Endothelial cell of umbilical vein (primary cell): Measurements from ENCODE around the gene TMEM74B. TPM values are rescaled to one million over a fixed set of nuclear protein-coding genes. Genes with fewer than 3 reads are reported as not detected.

ENCODE experiments used
- BruUV-seq: library from RNA; stranded (reverse); fragments of 400-500 nt; replicated peaks from 2 replicates; lab custom pipeline; 2021; lab: Mats Ljungman, UMichigan
- CTCF ChIA-PET: fragments of 300-600, 350-600 bp; sonication (Branson Sonifier 250); formaldehyde crosslinking; loops from one replicate; lab custom pipeline; 2021; ENCODE audit warnings: antibody characterized with exemption, inconsistent platforms; lab: Charles Lee
- POLR2A ChIA-PET: fragments of 300-600, 350-600 bp; sonication (Branson Sonifier 250); formaldehyde crosslinking; loops from one replicate; lab custom pipeline; 2021; ENCODE audit warnings: antibody characterized with exemption, inconsistent platforms; lab: Charles Lee
- DNase-seq: peaks from one replicate; pipeline ENCODE4 v3.0.0-alpha.2; 2011; ENCODE audit warnings: low read depth, low spot score
- FAIRE-seq: peaks from 2 replicates; lab custom pipeline; 2011; peaks lifted over from hg19 to GRCh38; lab: Jason Lieb, UNC
- H2AFZ ChIP-seq: 2 replicates; pipeline ENCODE4 v1.6.0; 2012; ENCODE audit warnings: low read depth, low read length, control low read depth, inconsistent platforms
- H3K27ac ChIP-seq: 2 replicates; pipeline ENCODE4 v1.5.1; 2011; ENCODE audit warnings: low read depth, mild to moderate bottlenecking, control low read depth, low read length, moderate library complexity; ENCODE audit not compliant: insufficient read depth
- H3K27me3 ChIP-seq, 2 experiments: 2 replicates each; pipeline versions ENCODE4 v1.6.0 to v1.6.1; 2011; ENCODE audit warnings: low read length in 2 of 2, mixed read lengths in 1 of 2; ENCODE audit not compliant: control insufficient read depth in 2 of 2, insufficient read depth in 2 of 2
- H3K36me3 ChIP-seq, 2 experiments: 2 replicates in 1 of 2; 3 replicates in 1 of 2; pipeline ENCODE4 v1.5.1; 2011; ENCODE audit warnings: low read length in 2 of 2, mild to moderate bottlenecking in 1 of 2, moderate library complexity in 1 of 2; ENCODE audit not compliant: control insufficient read depth in 2 of 2, insufficient read depth in 2 of 2; ENCODE audit errors: extremely low read depth in 1 of 2
- H3K4me1 ChIP-seq: 3 replicates; pipeline ENCODE4 v1.5.1; 2011; ENCODE audit warnings: mild to moderate bottlenecking, low read length; ENCODE audit not compliant: control insufficient read depth, insufficient read depth; ENCODE audit errors: extremely low read depth
- H3K4me2 ChIP-seq: 2 replicates; pipeline ENCODE4 v1.6.1; 2011; ENCODE audit warnings: low read length, control low read depth, mixed read lengths; ENCODE audit not compliant: insufficient read depth
- H3K4me3 ChIP-seq, 3 experiments: fragments of 200-600 bp in 1 of 3; sonication (generic), shearing (Covaris generic) in 1 of 3; replicated peaks in 1 of 3; 2 replicates each; pipeline ENCODE4 v1.5.1; 2011 to 2016; ENCODE audit warnings: control low read depth in 3 of 3, low read length in 3 of 3, mild to moderate bottlenecking in 2 of 3, inconsistent platforms in 1 of 3, low read depth in 1 of 3, moderate library complexity in 1 of 3; ENCODE audit not compliant: insufficient read depth in 1 of 3
- H3K79me2 ChIP-seq: 2 replicates; pipeline ENCODE4 v1.6.0; 2012; ENCODE audit warnings: low read length, inconsistent platforms; ENCODE audit not compliant: control insufficient read depth, insufficient read depth
- H3K9ac ChIP-seq: replicated peaks from 2 replicates; pipeline ENCODE3; 2011; ENCODE audit warnings: low read length, control low read depth; ENCODE audit not compliant: insufficient read depth; ENCODE audit errors: extremely low read depth
- H3K9me1 ChIP-seq: replicated peaks from 3 replicates; pipeline ENCODE4 v1.6.0; 2011; ENCODE audit warnings: mild to moderate bottlenecking, low read length; ENCODE audit not compliant: control insufficient read depth, insufficient read depth; ENCODE audit errors: extremely low read depth
- H3K9me3 ChIP-seq: replicated peaks from 2 replicates; pipeline ENCODE4 v1.5.1; 2012; ENCODE audit warnings: low read length, inconsistent platforms; ENCODE audit not compliant: control insufficient read depth, insufficient read depth
- H4K20me1 ChIP-seq: replicated peaks from 2 replicates; pipeline ENCODE3; 2011; ENCODE audit warnings: mild to moderate bottlenecking, low read length; ENCODE audit not compliant: control insufficient read depth, insufficient read depth; ENCODE audit errors: extremely low read depth
- EZH2 ChIP-seq: IDR thresholded peaks from 2 replicates; pipeline ENCODE4 v1.6.1; 2012; ENCODE audit warnings: borderline replicate concordance, low read depth, mild to moderate bottlenecking, moderate library complexity, low read length, inconsistent platforms; ENCODE audit not compliant: severe bottlenecking
- FOS ChIP-seq: IDR thresholded peaks from 2 replicates; pipeline ENCODE4 v1.6.1; 2011; ENCODE audit warnings: mild to moderate bottlenecking, low read length, moderate library complexity, borderline replicate concordance; ENCODE audit not compliant: insufficient read depth
- GATA2 ChIP-seq: IDR thresholded peaks from 2 replicates; pipeline ENCODE4 v1.7.0; 2011; ENCODE audit warnings: low read depth, mild to moderate bottlenecking, moderate library complexity, mixed read lengths, low read length; ENCODE audit not compliant: insufficient read length, insufficient read depth
- JUN ChIP-seq: IDR thresholded peaks from 2 replicates; pipeline ENCODE4 v1.6.1; 2011; ENCODE audit warnings: borderline replicate concordance, low read depth; ENCODE audit not compliant: insufficient read length, insufficient read depth
- MYC ChIP-seq: IDR thresholded peaks from one replicate; pipeline ENCODE4 v1.6.1; 2011; ENCODE audit warnings: mild to moderate bottlenecking, low read depth, low read length
- POLR2A ChIP-seq: IDR thresholded peaks from 2 replicates; pipeline ENCODE4 v1.6.1; 2012; ENCODE audit warnings: low read depth, mild to moderate bottlenecking, control low read depth, low read length
- POLR2AphosphoS5 ChIP-seq: IDR thresholded peaks from 2 replicates; pipeline ENCODE4 v1.6.1; 2012; ENCODE audit warnings: low read depth, mild to moderate bottlenecking, control low read depth, low read length, moderate library complexity; ENCODE audit not compliant: insufficient read depth
- dilution Hi-C: fragments of 300-500 bp; cut with MboI; formaldehyde crosslinking; loops from one replicate; pipeline ENCODE4 v1.15.0; 2019; ENCODE audit warnings: low sequenced_read_pairs; ENCODE audit not compliant: extremely low pct_ligation_motif_present
- intact Hi-C: fragments of 100-400 bp; cut with micrococcal nuclease; formaldehyde crosslinking; loops from one replicate; pipeline ENCODE4 v1.10.0; 2022
- polyA plus RNA-seq, 4 experiments: library from polyadenylated mRNA; depleted of rRNA in 3 of 4; stranded (reverse) in 3 of 4; unstranded in 1 of 4; fragments of >200 nt; gene quantifications; 2 replicates each; pipeline versions ENCODE4 v1.2.1 to v1.2.3, GENCODE V29; 2011 to 2012; ENCODE audit warnings: missing spikeins in 1 of 4
- total RNA-seq: library from RNA; stranded (reverse); gene quantifications from 2 replicates; pipeline ENCODE4 v1.2.3, GENCODE V29; 2021
- TF ChIP-seq, protein P1 (sequence below), 2 donors: IDR thresholded peaks; 1 replicate in 1 of 2; 2 replicates in 1 of 2; pipeline ENCODE4 v1.5.1; 2011; ENCODE audit warnings: low read length in 2 of 2, mild to moderate bottlenecking in 2 of 2, moderate library complexity in 2 of 2, control low read depth in 1 of 2, inconsistent platforms in 1 of 2, low read depth in 1 of 2; ENCODE audit not compliant: insufficient read depth in 1 of 2; ENCODE audit errors: extremely low read depth in 1 of 2
- TF ChIP-seq, protein P2 (sequence below): IDR thresholded peaks from 2 replicates; pipeline ENCODE4 v1.6.1; 2011; ENCODE audit not compliant: insufficient read depth, insufficient read length

TMEM74B gene
- total and polyA plus RNA-seq, 2 donors (not counting 3 experiments of a cell fraction or from before 2014, with no cell fraction given) = 0.26 to 1.1 TPM

DNA sequence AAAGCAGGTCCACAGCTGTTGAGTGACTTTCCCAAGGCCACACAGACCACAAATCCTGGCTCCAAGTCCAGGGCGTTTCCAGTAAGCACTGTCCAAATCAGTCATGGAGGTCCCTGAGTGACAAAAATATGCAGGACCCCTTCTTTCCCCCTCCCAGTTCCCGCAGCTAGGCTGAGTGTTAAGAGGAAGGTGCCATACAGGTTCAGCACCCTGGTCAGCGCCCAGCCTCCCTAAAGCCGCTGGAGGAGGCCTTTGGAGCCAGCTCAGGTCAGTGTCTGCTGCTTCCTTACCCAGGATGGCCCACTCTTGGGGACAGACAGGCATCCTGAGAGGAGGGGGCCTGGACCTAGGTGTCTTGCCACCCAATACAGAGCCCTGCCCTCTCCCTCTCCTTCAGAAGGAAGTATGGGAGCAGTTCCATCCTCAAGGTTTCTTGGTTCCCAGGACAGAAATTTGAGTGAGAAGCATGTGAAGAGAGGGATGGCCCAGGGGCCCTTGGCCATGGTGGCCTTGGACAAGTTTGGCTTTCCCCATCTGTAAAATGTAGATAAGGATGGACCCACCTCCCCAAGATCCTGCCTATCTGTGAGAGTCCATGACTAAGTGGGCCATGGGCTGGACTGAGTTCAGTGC lies 13.2 kb downstream of the TMEM74B start:
- no peak overlapping the region for H3K27ac ChIP-seq
- H4K20me1 ChIP-seq = no peaks in the 10 kb centered on the region
- intact Hi-C loops (no loop called here), dilution Hi-C loops (no loop called here)
- H3K79me2 ChIP-seq = no peaks in the 10 kb centered on the region
- H3K36me3 ChIP-seq = peaks cover 2 to 13% of the 10 kb centered on the region in 2 experiments
- H3K9me3 ChIP-seq = no peaks in the 10 kb centered on the region
- no peak overlapping the region for H3K4me2 ChIP-seq
- peak; percentile 26 for DNase-seq
- H3K4me3 ChIP-seq = no peak overlapping the region
- no peaks in the 10 kb centered on the region for H3K27me3 ChIP-seq
- H3K4me1 ChIP-seq = peaks cover 10% of the 10 kb centered on the region
- no peak overlapping the region for H3K9ac ChIP-seq
- no peak overlapping the region for H2AFZ ChIP-seq
- no peaks in the 10 kb centered on the region for H3K9me1 ChIP-seq
- no TSS peak for BruUV-seq
- FAIRE-seq = peak; percentile 56
- TF ChIP-seq, protein P1, sequence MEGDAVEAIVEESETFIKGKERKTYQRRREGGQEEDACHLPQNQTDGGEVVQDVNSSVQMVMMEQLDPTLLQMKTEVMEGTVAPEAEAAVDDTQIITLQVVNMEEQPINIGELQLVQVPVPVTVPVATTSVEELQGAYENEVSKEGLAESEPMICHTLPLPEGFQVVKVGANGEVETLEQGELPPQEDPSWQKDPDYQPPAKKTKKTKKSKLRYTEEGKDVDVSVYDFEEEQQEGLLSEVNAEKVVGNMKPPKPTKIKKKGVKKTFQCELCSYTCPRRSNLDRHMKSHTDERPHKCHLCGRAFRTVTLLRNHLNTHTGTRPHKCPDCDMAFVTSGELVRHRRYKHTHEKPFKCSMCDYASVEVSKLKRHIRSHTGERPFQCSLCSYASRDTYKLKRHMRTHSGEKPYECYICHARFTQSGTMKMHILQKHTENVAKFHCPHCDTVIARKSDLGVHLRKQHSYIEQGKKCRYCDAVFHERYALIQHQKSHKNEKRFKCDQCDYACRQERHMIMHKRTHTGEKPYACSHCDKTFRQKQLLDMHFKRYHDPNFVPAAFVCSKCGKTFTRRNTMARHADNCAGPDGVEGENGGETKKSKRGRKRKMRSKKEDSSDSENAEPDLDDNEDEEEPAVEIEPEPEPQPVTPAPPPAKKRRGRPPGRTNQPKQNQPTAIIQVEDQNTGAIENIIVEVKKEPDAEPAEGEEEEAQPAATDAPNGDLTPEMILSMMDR (IDR thresholded peaks at IDR 0.05; ENCODE audit: extremely low read depth in 1 of 2, insufficient read depth in 1 of 2, low read depth in 1 of 2, low read length in 2 of 2) = no peak
- TF ChIP-seq JUN = no peak
- TF ChIP-seq GATA2 = no peak
- TF ChIP-seq FOS = no peak
- TF ChIP-seq, protein P2, sequence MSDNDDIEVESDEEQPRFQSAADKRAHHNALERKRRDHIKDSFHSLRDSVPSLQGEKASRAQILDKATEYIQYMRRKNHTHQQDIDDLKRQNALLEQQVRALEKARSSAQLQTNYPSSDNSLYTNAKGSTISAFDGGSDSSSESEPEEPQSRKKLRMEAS = no peak
- TF ChIP-seq POLR2A = no peak
- no peak for TF ChIP-seq MYC
- no peak for TF ChIP-seq EZH2
- TF ChIP-seq POLR2AphosphoS5 = no peak
- ChIA-PET CTCF (interaction anchor here (1.0 to 1.2 kb wide), 2 partner anchors 9 to 63 kb away, joined by 3 read pairs; no protein-coding TSS in a partner anchor), POLR2A (no interaction called here)
